ENCODE results near the gene OR10J5. TPM values are rescaled to one million over a fixed set of nuclear protein-coding genes. Genes with fewer than 3 reads are reported as not detected.
"Not testable (repeated sequence)": the region's sequence is repeated elsewhere in the genome, so short reads cannot be mapped to it uniquely, and the experiment has no call there.

OR10J5 gene
- total and polyA plus RNA-seq, 5 donors = not detected

DNA sequence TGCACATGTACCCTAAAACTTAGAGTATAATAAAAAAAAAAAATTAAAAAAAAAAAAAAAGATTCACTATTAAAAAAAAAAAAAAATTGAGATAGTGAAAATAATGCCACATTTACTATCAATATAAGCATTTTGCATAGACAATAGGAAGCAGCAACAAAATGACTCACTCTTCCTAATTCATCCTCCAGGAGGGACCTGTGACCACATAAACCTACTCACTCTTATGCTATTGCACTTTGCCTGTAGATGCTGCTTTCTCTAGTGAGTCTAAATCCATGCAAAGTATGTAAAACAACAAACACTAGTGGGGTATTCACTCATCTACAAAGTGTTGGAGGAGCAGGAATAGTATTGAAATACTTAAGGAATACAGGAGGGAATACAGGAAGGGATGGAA is 2.9 kb downstream of the OR10J5 start:
- H3K27ac ChIP-seq (ENCODE audit: low read length) = no peak overlapping the region
- DNase-seq (no peak), ATAC-seq (no peak)
- intact Hi-C loops (cut with DNase I) = no loop called here
- no peak overlapping the region for H3K4me3 ChIP-seq (ENCODE audit: low read length)
- peaks cover 5% of the 10 kb centered on the region for H3K9me3 ChIP-seq (ENCODE audit: control insufficient read depth, low read length)
- no peaks in the 10 kb centered on the region for H3K4me1 ChIP-seq (ENCODE audit: control insufficient read depth, insufficient read depth, low read length)
- no peaks in the 10 kb centered on the region for H3K27me3 ChIP-seq (ENCODE audit: control insufficient read depth, insufficient read depth)

GRCh38 chr1:159524792-159525191 is 11.0 kb downstream of the OR10J5 start:
- intact Hi-C loops (cut with DNase I); H3K4me3 ChIP-seq (ENCODE audit: low read length): not testable (repeated sequence)
- WGBS = 61% methylated on average over 2 of the region's 2 CpGs

DNA sequence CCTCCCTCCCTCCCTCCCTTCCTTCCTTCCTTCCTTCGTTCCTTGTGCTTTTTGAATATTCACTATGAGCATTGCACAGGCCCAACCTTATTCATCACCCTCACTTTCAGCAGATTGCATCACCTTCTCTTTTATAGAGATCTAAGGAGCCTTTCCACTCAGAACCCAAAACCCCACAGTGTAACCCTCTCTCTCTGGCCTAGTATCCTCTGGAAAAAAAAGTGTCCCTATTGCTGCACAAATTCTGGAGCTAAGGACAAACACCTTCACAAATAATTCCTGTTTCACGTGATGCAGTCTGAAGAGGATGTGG is 25.6 kb downstream of the OR10J5 start:
- intact Hi-C loops (cut with DNase I) = no loop called here
- no peak for ATAC-seq
- H3K4me1 ChIP-seq (ENCODE audit: control insufficient read depth, insufficient read depth, low read length) = no peaks in the 10 kb centered on the region
- no peak overlapping the region for H3K4me3 ChIP-seq (ENCODE audit: low read length)
- WGBS = 49% methylated on average over 2 of the region's 2 CpGs
- no peak for DNase-seq
- H3K27me3 ChIP-seq (ENCODE audit: control insufficient read depth, insufficient read depth) = no peaks in the 10 kb centered on the region
- no peaks in the 10 kb centered on the region for H3K9me3 ChIP-seq (ENCODE audit: control insufficient read depth, low read length)
- no peak overlapping the region for H3K27ac ChIP-seq (ENCODE audit: low read length)

More at GRCh38 chr1:159524792-159525191, 11.0 kb downstream of the OR10J5 start:
- not testable (repeated sequence) for H3K9me3 ChIP-seq (ENCODE audit: control insufficient read depth, low read length); DNase-seq; ATAC-seq; H3K27me3 ChIP-seq (ENCODE audit: control insufficient read depth, insufficient read depth); H3K4me1 ChIP-seq (ENCODE audit: control insufficient read depth, insufficient read depth, low read length); H3K27ac ChIP-seq (ENCODE audit: low read length)

DNA sequence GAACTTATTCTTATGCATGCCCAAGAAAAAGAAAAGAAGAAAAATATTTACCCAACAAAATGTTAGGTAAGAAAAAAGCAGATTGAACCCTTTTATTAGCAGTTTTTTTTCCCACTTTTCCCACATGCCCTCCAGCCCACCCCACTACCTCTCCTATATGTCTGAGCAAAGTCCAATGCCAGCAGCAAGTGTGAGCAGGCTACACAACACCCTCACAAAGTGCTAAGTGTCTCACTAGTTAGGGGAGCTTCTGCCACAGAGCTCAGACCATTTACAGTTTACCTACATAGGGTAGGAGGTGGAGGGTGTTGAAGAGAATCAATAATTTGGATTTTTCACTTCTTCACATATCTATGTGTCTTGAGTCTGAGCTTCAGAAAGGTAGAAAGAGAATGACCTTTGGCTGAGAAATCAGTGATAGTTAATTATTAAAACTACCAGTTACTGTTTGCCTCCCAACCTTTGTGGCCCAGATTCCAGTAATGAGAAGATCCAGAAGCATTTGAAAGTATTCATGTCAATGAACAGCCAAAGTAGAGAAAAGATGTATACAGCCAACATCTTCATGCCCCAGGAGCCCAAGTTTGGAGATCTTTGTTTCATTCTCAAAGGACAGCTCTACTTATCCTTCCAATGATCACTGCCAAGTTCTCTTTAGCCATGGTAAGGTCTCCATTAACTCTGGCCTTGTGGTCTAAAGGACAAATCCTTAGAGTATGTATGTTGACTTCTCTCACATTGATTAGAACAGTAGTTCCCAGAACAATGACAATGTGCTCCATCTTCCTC is 26.2 kb downstream of the OR10J5 start:
- no peaks in the 10 kb centered on the region for H3K4me1 ChIP-seq (ENCODE audit: control insufficient read depth, insufficient read depth, low read length)
- H3K4me3 ChIP-seq (ENCODE audit: low read length) = no peak overlapping the region
- no peaks in the 10 kb centered on the region for H3K9me3 ChIP-seq (ENCODE audit: control insufficient read depth, low read length)
- intact Hi-C loops (cut with DNase I) = no loop called here
- ATAC-seq (no peak), DNase-seq (no peak)
- H3K27ac ChIP-seq (ENCODE audit: low read length) = no peak overlapping the region
- no peaks in the 10 kb centered on the region for H3K27me3 ChIP-seq (ENCODE audit: control insufficient read depth, insufficient read depth)

- Histone ChIP-seq H3K27me3 (ENCODE audit: control insufficient read depth, insufficient read depth) (no peaks in the 10 kb centered on the region), H3K4me3 (ENCODE audit: low read length) (no peak overlapping the region), H3K9me3 (ENCODE audit: control insufficient read depth, low read length) (no peaks in the 10 kb centered on the region), H3K27ac (ENCODE audit: low read length) (no peak overlapping the region), H3K4me1 (ENCODE audit: control insufficient read depth, insufficient read depth, low read length) (no peaks in the 10 kb centered on the region)
- intact Hi-C loops (cut with DNase I) = no loop called here
- WGBS = 61% methylated on average over 4 of the region's 4 CpGs
- DNase-seq = no peak
- no peak for ATAC-seq
Measured at GRCh38 chr1:159508951-159509350, 26.9 kb downstream of the OR10J5 start.

DNA sequence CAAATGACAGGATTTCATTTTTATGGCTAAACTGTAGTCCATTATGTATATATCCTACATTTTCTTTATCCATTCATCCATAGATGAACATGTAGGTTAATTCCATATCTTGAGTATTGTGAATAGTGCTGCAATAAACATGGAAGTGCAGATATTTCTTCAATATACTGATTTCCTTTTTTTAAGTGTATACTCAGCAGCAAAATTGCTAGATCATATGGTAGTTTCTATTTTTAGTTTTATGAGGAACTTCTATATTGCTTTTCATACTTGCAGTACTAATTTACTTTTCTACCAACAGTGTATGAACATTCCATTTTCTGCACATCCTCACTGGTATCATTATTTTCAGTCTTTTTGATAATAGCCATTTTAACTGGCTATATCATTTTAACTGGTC is 30.1 kb downstream of the OR10J5 start:
- H3K4me1 ChIP-seq (ENCODE audit: control insufficient read depth, insufficient read depth, low read length) = no peaks in the 10 kb centered on the region
- H3K9me3 ChIP-seq (ENCODE audit: control insufficient read depth, low read length) = no peaks in the 10 kb centered on the region
- ATAC-seq (no peak), DNase-seq (no peak)
- H3K27ac ChIP-seq (ENCODE audit: low read length) = no peak overlapping the region
- intact Hi-C loops (cut with DNase I) = no loop called here
- no peaks in the 10 kb centered on the region for H3K27me3 ChIP-seq (ENCODE audit: control insufficient read depth, insufficient read depth)
- no peak overlapping the region for H3K4me3 ChIP-seq (ENCODE audit: low read length)

- Histone ChIP-seq H3K9me3 (ENCODE audit: control insufficient read depth, low read length) (no peaks in the 10 kb centered on the region), H3K4me1 (ENCODE audit: control insufficient read depth, insufficient read depth, low read length) (no peaks in the 10 kb centered on the region), H3K27me3 (ENCODE audit: control insufficient read depth, insufficient read depth) (no peaks in the 10 kb centered on the region), H3K27ac (ENCODE audit: low read length) (no peak overlapping the region), H3K4me3 (ENCODE audit: low read length) (no peak overlapping the region)
- DNase-seq = no peak
- intact Hi-C loops (cut with DNase I) = no loop called here
- no peak for ATAC-seq
- 27% methylated on average over 1 of the region's 1 CpG for WGBS
Measured at GRCh38 chr1:159501082-159501481, 34.7 kb downstream of the OR10J5 start.

DNA sequence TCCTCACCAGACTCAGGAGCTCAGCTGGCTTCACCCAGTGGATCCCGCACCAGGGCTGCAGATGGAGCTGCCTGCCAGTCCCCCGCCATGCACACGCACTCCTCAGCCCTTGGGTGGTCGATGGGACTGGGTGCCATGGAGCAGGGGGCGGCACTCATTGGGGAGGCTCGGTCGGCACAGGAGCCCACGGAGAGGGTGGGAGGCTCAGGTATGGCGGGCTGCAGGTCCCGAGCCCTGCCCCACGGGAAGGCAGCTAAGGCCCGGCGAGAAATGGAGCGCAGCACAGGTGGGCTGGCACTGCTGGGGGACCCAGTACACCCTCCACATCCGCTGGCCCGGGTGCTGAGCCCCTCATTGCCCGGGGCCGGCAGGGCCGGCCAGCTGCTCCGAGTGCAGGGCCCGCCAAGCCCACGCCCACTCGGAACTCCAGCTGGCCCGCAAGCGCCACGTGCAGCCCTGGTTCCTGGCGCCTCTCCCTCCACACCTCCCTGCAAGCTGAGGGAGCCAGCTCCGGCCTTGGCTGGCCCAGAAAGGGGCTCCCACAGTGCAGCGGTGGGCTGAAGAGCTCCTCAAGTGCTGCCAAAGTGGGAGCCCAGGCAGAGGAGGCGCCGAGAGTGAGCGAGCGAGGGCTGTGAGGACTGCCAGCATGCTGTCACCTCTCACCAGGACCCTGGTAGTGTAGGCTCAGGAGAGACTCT is 41.1 kb downstream of the OR10J5 start:
- H3K27ac ChIP-seq (ENCODE audit: low read length); H3K27me3 ChIP-seq (ENCODE audit: control insufficient read depth, insufficient read depth); H3K4me1 ChIP-seq (ENCODE audit: control insufficient read depth, insufficient read depth, low read length); H3K4me3 ChIP-seq (ENCODE audit: low read length); ATAC-seq; intact Hi-C loops (cut with DNase I); H3K9me3 ChIP-seq (ENCODE audit: control insufficient read depth, low read length): not testable (repeated sequence)
- peak in 1 of 3 donors; percentile 8 for DNase-seq
- WGBS = 89% methylated on average over 29 of the region's 33 CpGs

DNA sequence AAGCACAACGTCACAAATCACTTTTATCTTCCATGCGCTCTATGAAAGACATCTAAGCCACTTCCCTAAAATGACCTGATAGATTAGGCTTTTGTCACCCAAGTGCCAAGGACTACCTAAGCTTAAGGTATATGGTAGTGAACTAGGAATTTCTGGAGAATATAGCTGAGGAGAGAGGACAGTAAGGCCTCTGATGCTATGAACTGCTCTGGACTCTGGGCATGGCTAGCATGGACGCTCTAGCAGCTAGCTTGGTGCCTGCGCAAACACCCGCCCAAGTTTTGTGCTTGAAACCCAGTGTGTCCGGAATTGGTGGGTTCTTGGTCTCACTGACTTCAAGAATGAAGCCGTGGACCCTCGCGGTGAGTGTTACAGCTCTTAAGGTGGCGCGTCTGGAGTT is 42.5 kb downstream of the OR10J5 start:
- no peak for DNase-seq
- no peak for ATAC-seq
- no peak overlapping the region for H3K27ac ChIP-seq (ENCODE audit: low read length)
- no peak overlapping the region for H3K4me3 ChIP-seq (ENCODE audit: low read length)
- no peaks in the 10 kb centered on the region for H3K4me1 ChIP-seq (ENCODE audit: control insufficient read depth, insufficient read depth, low read length)
- intact Hi-C loops (cut with DNase I) = no loop called here
- no peaks in the 10 kb centered on the region for H3K9me3 ChIP-seq (ENCODE audit: control insufficient read depth, low read length)
- H3K27me3 ChIP-seq (ENCODE audit: control insufficient read depth, insufficient read depth) = no peaks in the 10 kb centered on the region
- 82% methylated on average over 11 of the region's 11 CpGs for WGBS

DNA sequence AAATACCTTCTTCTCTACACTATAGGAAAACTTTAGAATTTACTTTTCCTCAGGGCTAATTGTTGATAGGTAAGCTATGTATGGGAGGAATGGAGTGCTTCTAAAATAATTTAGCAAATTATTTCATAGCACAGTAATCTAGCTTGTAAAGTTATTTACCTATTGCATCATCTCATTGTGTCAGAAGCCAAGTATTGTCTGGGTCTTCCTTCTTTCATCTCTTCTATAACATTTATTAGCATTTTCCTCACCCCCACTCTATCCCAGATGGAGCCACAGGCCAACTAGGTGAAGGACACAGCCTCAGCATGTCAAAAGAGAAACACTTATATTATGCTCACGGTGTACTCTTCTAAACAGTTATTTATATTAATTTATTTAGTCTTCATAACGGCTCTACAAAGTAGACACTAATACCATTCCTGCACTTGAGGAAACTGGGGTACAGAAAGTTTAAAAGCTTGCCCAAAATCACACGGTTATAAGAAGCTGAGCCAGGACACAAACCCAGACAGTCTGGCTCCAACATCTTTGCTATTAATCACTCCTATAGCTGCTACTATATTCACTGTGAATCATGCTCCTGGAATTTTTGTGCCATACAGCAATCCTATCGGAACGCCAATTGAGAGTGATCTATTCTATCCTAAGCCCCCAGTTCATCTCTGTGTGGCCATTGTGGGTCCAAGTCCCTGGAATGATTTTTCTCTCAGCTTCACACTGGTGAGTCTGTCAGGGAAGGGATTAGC is 43.1 kb downstream of the OR10J5 start:
- no peak for ATAC-seq
- 68% methylated on average over 5 of the region's 5 CpGs for WGBS
- H3K9me3 ChIP-seq (ENCODE audit: control insufficient read depth, low read length) = no peaks in the 10 kb centered on the region
- H3K4me1 ChIP-seq (ENCODE audit: control insufficient read depth, insufficient read depth, low read length) = no peaks in the 10 kb centered on the region
- no peak for DNase-seq
- intact Hi-C loops (cut with DNase I) = no loop called here
- no peak overlapping the region for H3K27ac ChIP-seq (ENCODE audit: low read length)
- no peaks in the 10 kb centered on the region for H3K27me3 ChIP-seq (ENCODE audit: control insufficient read depth, insufficient read depth)
- no peak overlapping the region for H3K4me3 ChIP-seq (ENCODE audit: low read length)

Data from right cardiac atrium (tissue), 5 donors.